GM19035 (cell line): Measurements from ENCODE around the gene PKP3.
"Not testable (repeated sequence)": the region's sequence is repeated elsewhere in the genome, so short reads cannot be mapped to it uniquely, and the experiment has no call there.

Experiments
- ATAC-seq: cut with Tn5 transposase; IDR thresholded peaks from one replicate; pipeline ENCODE4 v1.9.1; 2021; ENCODE audit not compliant: unreplicated experiment

The PKP3 gene

DNA sequence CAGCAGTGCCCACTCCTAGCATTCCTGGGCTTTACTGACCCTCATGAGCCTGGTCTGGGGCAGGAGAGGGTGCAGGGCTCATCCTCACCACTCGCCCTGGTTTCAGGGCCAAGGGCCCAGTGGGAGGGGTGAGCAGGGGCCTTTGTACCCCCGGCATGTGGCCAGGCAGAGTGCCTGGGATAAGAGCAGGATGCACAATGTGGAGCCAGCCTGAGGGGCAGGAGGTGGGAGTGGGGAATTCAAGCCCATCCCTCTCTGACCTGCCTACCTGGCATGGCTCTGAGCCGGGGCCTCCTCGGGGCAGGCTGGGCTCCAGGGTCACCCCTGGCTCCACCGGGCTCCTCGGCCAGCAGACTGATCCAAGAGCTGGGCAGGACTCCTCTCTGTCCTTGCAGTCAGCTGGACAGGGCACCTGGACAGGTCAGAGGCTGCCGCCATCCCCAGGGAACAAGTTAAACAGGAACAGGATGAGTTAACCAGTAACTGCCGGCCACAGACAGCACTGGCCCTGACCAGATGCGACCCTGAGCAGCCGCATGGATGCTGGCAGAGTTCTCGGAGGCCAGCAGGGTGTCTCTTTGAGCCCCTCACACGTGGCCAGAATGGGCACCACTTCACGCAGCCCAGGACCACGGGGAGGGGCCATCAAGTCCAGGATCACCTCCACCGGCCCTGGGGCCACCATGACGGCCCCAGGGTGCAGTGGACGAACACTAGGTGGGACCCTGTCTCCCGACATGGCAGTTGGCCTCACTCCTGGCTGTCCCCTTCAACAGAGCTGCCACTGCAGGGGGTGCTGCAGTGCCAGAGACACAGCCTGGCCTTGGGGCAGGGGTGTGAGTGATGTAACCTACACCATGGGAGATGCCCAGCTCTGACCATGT is 15.8 kb downstream of the PKP3 start:
- ATAC-seq: no peak

DNA sequence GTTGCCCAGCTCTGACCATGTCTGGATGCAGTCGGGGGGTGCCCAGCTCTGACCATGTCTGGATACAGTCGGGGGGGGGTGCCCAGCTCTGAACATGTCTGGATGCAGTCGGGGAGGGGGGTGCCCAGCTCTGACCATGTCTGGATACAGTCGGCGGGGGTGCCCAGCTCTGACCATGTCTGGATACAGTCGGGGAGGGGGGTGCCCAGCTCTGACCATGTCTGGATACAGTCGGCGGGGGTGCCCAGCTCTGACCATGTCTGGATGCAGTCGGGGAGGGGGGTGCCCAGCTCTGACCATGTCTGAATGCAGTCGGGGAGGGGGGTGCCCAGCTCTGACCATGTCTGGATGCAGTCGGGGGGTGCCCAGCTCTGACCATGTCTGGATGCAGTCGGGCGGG is 16.7 kb downstream of the PKP3 start:
- ATAC-seq: not testable (repeated sequence)

DNA sequence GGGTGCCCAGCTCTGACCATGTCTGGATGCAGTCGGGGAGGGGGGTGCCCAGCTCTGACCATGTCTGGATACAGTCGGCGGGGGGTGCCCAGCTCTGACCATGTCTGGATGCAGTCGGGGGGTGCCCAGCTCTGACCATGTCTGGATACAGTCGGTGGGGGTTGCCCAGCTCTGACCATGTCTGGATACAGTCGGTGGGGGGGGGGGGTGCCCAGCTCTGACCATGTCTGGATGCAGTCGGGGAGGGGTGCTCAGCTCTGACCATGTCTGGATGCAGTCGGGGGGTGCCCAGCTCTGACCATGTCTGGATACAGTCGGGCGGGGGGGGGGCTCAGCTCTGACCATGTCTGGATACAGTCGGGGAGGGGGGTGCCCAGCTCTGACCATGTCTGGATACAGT is 17.5 kb downstream of the PKP3 start:
- not testable (repeated sequence) for ATAC-seq

DNA sequence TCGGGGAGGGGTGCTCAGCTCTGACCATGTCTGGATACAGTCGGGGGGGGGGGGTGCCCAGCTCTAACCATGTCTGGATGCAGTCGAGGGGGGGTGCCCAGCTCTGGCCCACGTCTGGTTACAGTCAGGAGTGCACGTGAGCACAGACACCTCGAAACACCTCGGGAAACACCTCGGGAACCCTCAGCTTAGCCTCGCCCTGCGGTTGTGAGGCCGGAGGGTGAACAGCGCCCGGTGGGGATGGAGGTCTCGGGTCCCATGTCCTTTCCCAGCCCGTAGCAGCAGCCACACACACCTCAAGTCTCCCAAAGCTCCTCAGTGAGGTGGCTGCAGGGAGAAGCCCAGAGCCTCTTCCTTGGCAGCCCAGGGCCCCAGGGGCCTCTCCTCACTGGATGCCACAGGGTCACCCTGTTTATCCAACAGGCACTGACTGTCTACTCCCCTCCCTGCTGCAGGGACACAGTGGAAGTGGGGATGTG is 18.7 kb downstream of the PKP3 start:
- ATAC-seq: no peak

DNA sequence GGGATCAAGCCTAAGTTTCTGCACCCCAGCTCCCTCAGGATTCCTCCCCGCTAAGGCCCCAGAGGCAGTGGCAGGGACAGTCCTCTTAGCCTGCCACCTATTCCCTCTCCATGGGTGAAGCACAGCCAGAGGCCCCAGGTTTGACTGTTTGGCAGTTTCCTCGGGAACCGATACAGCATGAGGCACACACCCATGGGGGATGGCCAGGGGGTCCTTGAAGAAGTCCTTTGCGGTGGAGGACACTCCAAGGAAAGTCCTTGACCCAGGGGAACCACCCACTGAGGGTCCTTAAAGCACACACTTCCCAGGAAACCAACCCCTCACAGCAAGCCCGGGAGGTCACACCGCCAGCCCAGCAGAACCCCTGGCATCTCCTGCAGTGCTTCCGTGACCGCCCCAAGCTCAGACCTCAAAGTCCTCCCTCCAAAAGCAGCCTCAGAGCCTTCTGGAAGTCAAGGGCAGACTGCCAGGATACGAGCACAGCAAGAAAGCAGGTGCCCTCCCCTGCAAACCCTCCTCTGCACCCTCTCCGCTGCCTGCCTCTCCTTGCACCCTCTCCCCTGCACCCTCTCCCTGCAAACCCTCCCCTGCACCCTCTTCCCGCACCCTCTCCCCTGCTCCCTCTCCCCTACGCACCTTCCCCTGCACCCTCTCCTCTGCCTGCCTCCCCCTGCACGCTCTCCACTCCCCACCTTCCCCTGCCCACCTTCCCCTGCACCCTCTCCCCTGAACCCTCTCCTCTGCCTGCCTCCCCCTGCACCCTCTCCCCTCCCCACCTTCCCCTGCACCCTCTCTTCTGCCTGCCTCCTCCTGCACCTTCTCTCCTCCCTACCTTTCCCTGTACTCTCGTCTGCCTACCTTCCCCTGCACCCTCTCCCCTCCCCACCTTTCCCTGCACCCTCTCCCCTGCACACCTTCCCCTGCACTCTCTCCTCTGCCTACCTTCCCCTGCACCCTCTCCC is 19.4 kb downstream of the PKP3 start:
- no peak for ATAC-seq

DNA sequence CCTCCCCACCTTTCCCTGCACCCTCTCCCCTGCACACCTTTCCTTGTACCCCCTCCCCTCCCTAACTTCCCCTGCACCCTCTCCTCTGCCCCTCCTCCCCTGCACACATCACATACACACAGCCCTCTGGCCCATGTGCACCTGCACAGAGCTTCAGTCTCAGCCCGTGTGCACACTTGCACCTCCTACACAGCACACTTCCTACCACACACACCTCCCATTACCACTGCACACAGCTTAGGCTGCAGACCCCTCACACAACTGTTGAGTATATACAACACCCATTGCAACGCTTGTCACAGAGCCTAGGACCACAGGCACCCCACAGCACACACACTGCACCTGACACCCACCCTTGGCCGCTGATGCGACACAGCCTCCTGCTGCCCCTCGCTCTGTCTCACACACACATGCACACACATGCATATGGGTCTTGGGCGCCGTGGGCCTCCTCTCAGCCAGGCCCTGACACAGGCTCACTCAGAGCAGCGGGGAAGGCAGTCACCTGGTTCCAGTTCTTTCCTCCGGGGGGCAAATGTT is 20.4 kb downstream of the PKP3 start:
- no peak for ATAC-seq

DNA sequence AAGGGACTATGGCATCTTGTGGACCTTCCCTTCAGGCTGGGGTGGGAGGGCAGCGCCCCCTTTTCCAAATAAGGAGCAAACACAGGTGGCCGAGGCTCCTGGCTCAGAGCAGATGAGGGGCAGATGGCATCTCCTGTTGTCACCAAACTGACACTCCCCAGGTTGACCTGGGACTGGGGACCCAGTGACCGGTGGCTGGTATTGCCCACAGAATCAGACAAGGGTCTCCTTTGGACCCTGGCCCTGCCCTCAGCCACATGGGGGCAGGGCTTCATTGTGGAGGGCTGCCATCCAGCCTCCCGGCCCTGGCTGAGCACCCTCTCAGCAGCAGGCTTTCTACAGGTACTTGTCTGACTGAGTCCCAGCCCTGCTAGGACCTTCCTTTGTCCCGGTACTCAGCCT is 21.6 kb downstream of the PKP3 start:
- ATAC-seq: no peak

DNA sequence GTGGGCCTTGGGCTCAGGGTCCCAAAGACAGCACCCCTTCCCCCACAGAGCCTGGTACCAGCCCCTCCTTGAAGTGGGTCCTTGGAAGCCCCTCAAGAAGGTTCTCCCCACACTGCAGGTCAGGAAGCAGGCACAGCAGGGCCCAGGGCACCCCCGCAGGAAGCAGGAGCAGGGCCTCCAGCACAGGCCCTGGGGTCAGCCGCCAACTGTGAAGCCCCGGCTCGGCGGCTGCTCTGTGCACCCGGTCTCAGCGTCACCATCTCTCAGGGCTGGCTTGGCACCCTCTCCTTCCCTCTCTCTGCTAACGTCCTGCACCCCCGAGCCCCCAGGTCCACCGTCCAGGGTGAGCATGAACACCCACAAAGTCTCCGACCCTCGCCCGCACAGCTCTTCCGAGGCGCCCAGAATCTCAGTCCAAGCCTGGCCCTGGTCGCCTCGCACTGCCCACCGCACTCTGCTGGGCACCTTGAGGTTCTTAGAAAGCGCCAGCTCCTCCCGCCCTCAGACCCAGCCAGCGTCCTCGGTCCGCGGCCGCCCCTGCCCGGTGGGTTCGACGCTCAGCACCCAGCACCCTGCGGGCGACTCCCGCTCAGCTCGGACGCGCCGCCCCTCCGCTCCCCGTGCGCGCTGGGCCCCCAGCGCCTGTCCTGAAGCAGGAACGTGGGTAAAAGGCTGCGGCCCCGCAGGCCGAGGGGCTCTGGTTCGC is 22.2 kb downstream of the PKP3 start:
- no peak for ATAC-seq

DNA sequence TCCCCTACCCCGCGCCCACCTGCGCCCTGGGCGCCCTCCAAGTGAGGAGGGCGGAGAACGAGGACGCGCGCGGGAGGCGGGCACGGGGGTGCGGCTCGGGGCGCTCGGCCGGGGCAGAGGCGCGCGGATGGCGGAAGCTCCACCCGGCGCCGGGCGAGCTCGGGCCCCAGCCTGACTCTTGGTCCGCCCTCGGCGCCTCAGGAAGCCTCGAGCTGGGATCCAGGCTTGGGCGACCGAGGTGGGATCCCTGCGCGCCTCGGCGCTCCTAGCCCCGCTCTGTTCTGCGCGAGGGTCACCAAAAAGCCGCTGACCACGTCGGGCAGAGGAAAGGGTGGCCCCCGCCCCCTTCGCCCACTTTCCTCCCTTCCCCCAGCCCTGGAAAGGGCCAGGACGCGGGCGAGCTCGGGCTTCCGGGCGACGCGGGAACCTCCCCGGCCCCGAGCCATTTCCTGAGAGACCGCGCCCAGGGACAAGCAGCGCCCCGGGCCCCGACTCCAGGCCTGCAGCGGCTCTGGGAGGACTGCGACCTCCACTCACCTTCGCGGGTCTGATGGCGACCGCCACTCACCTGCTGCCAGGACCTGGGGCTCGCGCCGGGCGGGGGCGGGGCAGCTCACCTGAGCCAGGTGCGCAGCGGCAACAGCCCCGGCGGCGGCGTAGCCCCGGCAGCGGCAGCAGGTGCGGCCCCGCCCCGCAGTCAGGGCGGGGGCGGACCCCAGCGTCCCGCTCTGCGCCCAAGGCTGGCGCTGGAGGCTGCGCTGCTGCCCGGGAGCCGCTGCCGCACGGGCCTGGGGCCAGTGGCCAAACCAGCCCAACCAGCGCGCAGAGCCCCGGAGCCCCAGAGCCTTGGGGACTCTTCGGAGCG is 23.0 kb downstream of the PKP3 start:
- ATAC-seq: no peak

DNA sequence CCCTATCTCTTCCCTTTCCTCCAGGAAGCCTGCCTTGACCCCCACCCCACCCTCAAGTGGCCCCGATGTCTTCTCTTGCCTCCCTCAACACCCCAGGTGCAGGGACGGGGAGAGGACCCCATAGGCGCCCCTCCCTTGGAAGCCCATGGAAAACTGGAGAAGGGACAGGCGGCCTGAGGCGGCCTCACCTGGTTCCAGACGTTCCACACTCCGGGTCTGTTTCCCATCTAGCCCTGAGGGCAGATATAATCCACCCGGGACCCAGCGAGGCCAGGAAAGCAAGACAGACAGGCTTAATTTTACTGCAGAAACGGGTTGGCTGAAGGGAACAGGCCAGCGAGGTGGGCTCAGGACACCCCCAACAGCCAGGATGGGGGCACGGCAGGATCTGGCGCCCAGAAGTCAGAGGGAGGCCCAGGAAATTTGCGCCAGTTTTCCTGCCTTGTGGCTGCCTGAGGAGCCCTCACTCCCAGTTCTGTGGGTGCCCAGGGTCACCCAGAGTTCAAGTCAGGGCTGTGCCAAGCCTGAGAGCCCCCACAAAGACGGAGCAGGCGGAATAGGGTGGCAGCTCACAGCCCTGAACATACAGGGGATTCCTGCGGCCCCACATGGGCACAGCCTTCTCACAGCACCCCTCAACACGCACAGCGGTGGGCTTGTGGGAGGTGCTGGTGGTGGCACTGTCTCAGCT is 23.8 kb downstream of the PKP3 start:
- no peak for ATAC-seq

DNA sequence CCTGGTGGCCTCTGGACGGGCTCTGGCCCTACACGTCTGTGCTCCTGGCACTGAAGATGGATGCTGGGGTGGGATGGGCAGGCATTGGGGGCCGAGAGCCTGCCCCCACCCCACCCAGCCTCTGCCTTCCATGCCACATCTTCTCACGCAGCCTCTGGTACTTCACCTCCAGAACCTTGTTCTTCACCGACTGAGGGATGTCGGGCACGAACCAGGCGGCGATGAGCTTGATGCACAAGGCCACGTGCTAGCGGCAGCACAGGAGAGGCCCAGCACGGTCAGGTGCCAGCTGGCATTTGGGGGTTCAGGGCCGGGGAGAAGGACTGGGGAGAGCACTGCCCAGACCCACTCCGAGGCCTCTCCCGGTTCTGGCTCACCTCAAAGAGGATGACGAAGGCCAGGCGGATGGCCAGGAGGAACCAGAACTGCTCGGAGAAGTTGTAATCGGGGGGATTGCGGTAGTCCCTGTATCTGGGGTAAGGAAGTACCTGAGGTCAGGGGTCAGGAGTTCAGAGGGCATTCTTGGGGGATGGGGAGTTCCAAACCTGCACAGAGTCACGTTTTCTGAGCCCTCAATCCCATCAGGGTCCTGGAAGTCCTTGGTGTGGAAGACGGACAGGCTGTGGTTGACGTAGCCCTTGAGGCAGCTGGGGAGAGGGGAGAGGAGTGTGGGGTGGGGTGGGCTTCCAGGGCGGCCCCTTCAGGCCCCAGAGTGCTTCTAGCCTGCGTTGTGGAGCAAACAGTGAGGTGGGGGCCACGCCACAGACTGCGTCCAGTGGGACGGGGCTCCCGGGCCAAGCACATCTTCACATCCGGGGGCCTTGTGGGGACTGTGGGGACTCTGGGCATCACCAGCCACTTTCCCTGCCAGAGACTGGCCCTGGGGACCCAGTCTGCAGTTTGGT is 24.6 kb downstream of the PKP3 start:
- ATAC-seq: no peak

DNA sequence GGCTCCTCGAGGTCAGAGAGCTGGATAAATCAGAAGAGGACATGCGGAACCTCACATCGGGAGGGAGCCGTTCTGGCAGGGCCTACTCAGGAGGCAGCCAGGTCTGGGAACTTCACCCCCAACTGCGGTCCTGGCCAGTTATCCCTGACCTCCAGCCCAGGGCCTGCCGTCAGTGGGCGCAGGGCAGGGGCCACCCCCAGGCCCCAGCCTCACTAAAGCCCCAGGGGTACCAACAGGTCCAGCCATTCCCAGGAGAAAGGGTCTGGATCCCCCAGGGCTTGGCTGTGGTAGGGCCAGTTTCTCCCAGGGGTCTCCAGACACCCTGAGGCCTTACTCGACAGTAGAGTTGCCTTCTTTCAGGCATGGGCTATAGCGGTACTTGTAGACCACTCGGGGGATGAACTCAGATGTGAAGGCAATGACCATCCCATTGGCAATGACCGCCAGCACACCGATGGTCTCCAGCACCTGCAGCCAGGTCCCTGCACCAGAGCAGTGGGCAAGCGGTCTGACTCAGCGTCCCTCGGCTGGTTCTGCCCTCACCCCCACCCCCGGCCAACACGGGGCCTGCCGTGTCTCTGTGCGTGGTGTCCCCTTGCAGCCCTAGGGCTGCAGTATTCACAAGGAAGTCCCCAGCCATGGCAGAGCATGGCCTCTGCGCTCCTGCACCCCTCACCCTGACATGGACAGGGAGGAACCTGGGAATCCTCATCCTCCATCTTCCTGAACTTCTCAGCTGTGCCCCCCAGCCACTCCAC is 25.4 kb downstream of the PKP3 start:
- no peak for ATAC-seq

DNA sequence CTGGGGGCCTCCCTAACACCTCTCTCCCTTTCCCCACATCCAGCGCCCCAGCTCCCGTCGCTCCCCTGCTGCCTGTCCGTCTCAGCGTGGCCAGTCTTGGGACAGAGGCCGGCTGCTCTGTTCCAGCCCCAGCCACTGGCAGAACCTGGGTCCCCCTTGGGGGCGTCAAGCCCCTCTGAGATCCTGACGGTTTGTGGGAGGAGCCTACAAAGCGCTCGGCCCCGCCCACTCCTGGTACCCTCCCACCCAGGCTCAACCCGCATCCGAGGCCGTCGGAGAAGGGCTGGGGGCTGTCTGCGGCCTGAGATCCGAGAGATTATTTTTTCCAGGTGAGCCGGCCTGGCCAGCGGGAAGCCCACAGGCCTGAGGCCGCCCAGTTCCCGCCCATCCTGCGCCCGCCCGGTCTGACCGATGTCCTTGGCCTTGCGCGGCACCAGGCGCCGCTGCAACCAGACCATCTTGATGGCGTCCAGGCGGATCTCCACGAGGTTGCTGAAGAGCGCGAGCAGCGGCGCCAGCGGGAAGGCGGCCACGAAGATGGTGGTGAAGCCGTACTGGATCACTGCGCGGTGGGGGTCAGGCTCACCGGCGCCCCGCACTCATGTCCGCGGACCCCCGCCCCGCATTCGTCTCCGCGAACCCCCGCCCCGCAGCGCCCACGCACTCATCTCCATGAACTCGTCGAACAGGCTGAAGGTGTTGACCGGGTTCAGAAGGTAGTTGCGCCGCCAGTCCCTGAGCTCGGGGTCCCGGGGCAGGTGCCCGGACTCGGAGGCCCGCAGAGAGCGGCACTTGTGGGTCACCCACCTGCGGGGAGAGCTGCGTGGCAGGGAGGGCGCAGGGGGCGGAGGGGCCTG is 26.3 kb downstream of the PKP3 start:
- ATAC-seq: no peak

DNA sequence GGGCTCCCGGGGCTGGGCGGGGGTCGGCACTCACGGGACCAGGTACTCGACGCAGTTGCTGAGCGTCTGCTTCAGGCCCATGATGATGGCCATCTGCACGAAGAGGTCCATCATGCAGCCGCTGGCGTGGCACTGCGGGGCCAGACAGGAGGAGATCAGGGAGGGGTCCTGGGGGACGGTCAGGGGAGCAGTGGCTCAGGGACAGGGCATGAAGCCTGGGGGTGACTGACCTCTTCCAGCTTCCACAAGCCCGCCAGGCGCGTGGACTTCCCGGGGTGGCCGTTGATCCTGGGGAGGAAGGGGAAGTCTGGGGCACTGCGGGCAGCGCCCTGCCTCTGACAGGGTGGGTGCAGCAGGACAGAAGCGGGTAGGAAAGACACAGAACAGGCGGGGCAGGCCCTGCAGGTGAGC is 26.9 kb downstream of the PKP3 start:
- no peak for ATAC-seq

DNA sequence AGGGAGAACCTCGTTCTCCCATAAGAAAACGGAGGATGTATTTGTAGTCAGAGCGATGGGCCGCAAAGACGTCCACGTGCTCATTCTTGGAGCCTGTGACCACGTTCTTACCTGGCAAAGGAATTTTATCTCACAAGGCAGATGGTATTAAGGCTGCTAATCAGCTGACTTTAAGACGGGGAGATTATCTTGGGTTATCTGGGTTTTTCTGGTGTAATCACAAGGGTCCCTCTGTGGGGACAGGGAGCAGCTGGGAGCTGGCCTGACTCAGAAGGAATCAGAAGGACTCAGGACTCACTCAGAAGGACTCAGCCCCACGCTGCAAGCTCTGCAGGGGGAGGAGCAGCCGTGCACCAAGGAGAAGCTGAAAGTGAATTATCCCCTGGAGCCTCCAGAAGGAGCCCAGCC is 28.2 kb downstream of the PKP3 start:
- ATAC-seq: no peak

DNA sequence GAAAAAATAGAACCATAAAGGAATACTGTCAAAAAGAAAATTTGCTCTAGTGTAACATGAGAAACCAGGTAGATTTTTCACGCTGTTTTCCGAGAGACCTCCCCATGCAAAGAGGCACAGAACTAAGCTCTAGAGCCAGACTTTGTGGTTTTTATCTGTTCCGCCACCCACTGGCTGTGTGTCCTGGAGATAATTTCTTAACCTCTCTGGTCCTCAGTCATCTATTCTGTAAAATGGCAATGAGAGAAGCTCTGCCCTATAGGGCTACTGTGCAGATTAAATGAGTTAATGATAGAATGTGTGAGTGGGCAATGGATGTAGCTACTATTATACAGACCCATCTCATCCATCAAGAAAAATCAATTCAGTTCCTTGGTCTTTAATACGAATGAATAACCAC is 30.2 kb downstream of the PKP3 start:
- ATAC-seq: no peak

DNA sequence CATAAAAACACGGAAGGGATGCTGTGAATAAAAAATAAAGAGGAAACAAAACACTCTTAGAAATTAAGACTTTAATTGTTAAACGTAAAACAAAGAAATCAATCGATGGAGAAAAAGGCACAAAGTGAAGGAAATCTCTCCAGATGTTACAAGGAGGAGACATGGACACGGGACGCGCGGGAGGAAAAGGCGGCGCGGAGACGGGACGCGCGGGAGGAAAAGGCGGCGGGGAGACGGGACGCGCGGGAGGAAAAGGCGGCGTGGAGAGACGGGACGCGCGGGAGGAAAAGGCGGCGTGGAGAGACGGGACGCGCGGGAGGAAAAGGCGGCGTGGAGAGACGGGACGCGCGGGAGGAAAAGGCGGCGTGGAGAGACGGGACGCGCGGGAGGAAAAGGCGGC is 30.8 kb downstream of the PKP3 start:
- not testable (repeated sequence) for ATAC-seq
